K562 (cell line): ENCODE measurements around the gene TMIGD1.

Source experiments
- CREM ChIP-seq: IDR thresholded peaks from 2 replicates; pipeline ENCODE4 v1.6.1; 2014; ENCODE audit warnings: antibody characterized with exemption, low read depth
- CSDE1 ChIP-seq, 2 experiments: fragments of 450-650 bp; IDR thresholded peaks; 2 replicates each; pipeline ENCODE4 v1.6.1; 2016; ENCODE audit warnings: mild to moderate bottlenecking in 1 of 2
- MAFG ChIP-seq: fragments of 450-650 bp; conservative IDR thresholded peaks from 2 replicates; pipeline ENCODE4 v1.6.1; 2016; ENCODE audit warnings: missing genetic modification characterization, missing compliant biosample characterization
- TF ChIP-seq, protein P1 (sequence below), 3 experiments: IDR thresholded peaks in 2 of 3; conservative IDR thresholded peaks in 1 of 3; 2 replicates each; pipeline ENCODE4 v1.5.1; 2011 to 2012; ENCODE audit warnings: low read length in 3 of 3, mild to moderate bottlenecking in 3 of 3, control low read depth in 2 of 3, improper control_type of control experiment in 1 of 3, inconsistent platforms in 1 of 3, low read depth in 1 of 3, mixed read lengths in 1 of 3, moderate library complexity in 1 of 3; ENCODE audit not compliant: insufficient read depth in 2 of 3

DNA sequence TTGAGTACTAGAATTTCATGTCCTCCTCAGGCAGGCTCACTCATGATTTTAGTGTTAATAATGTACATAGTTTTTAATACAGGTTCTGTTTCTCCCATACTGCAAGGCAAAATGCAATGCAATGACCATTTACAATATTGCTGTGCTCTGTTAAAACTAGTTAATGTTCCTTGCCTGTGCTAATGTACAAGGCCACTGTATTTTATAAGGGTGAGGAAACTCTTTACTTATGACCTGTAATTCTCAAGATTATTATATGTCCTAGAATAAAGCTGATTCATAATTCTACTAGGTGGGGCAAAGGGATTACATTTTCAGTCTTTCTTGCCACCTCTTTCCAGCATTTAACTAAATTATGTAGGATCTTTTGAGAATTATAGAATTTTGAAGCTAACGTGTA, 19.4 kb downstream of the TMIGD1 start:
- TF ChIP-seq CSDE1 (IDR thresholded peaks at IDR 0.05) (no peak), MAFG (tag) (no peak), CREM (no peak)
- TF ChIP-seq, protein P1, sequence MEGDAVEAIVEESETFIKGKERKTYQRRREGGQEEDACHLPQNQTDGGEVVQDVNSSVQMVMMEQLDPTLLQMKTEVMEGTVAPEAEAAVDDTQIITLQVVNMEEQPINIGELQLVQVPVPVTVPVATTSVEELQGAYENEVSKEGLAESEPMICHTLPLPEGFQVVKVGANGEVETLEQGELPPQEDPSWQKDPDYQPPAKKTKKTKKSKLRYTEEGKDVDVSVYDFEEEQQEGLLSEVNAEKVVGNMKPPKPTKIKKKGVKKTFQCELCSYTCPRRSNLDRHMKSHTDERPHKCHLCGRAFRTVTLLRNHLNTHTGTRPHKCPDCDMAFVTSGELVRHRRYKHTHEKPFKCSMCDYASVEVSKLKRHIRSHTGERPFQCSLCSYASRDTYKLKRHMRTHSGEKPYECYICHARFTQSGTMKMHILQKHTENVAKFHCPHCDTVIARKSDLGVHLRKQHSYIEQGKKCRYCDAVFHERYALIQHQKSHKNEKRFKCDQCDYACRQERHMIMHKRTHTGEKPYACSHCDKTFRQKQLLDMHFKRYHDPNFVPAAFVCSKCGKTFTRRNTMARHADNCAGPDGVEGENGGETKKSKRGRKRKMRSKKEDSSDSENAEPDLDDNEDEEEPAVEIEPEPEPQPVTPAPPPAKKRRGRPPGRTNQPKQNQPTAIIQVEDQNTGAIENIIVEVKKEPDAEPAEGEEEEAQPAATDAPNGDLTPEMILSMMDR (IDR thresholded peaks at IDR 0.05 in 2 of 3, conservative IDR thresholded peaks at IDR 0.05 in 1 of 3; ENCODE audit: insufficient read depth in 2 of 3, low read depth in 1 of 3, low read length in 3 of 3), result no peak
